ENCODE results near the gene SLBP. TPM values are rescaled to one million over a fixed set of nuclear protein-coding genes. Genes with fewer than 3 reads are reported as not detected.
A peak's percentile ranks its signal among the peaks of the same experiment; 100 is the strongest.

The SLBP gene
- polyA plus RNA-seq, 3 donors, result 39.6 to 63.7 (median 59.1) TPM

DNA sequence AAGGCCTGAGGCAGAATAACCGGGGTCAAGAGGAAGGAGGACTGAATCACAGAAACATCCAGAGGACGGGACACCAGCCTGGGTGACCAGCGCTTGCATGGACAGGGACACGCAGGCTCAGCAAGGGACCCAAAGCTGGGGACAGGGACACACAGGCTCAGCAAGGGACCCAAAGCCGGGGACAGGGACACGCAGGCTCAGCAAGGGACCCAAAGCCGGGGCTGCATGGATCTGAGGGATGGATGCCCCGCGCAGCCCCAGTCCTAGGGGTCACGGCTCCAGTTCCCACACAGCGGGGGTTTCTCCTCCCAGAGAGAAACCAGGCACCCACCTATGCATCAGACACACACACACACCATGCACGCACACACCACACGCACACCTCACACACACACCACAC lies 60.5 kb downstream of the SLBP start:
- no peaks in the 10 kb centered on the region for H3K27me3 ChIP-seq (ENCODE audit: control insufficient read depth in 2 of 2, insufficient read depth in 2 of 2, low read length in 2 of 2)
- TF ChIP-seq, protein P1, sequence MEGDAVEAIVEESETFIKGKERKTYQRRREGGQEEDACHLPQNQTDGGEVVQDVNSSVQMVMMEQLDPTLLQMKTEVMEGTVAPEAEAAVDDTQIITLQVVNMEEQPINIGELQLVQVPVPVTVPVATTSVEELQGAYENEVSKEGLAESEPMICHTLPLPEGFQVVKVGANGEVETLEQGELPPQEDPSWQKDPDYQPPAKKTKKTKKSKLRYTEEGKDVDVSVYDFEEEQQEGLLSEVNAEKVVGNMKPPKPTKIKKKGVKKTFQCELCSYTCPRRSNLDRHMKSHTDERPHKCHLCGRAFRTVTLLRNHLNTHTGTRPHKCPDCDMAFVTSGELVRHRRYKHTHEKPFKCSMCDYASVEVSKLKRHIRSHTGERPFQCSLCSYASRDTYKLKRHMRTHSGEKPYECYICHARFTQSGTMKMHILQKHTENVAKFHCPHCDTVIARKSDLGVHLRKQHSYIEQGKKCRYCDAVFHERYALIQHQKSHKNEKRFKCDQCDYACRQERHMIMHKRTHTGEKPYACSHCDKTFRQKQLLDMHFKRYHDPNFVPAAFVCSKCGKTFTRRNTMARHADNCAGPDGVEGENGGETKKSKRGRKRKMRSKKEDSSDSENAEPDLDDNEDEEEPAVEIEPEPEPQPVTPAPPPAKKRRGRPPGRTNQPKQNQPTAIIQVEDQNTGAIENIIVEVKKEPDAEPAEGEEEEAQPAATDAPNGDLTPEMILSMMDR (IDR thresholded peaks at IDR 0.05), result no peak
- no peaks in the 10 kb centered on the region for H3K79me2 ChIP-seq (ENCODE audit: insufficient read depth, low read length)
- Mint-ChIP-seq H3K4me3 (no peak overlapping the region), H3K27me3 (ENCODE audit: low read depth in 3 of 3) (peaks cover 0 to 5% (median 2%) of the 10 kb centered on the region in 3 donors), H3K9me3 (peaks cover 0 to 8% (median 3%) of the 10 kb centered on the region in 7 donors), H3K27ac (peak overlapping the region in 3 of 7 donors; percentile 37 to 68 (median 60)), H3K36me3 (peaks cover 0 to 7% of the 10 kb centered on the region in 2 donors), H3K4me1 (no peaks in the 10 kb centered on the region)
- no peaks in the 10 kb centered on the region for H4K20me1 ChIP-seq (ENCODE audit: insufficient read depth, low read length)
- no peaks in the 10 kb centered on the region for H3K9me3 ChIP-seq (replicated peaks in 1 of 2; ENCODE audit: control insufficient read depth in 1 of 2, insufficient read depth in 1 of 2, low read length in 2 of 2)
- DNase-seq, result no peak
- no peak overlapping the region for H3K27ac ChIP-seq (ENCODE audit: low read depth in 1 of 2, low read length in 2 of 2)
- WGBS (ENCODE audit: insufficient coverage), result 99% methylated on average over 12 of the region's 13 CpGs
- no peak overlapping the region for H3K4me3 ChIP-seq (replicated peaks in 1 of 3; ENCODE audit: low read depth in 2 of 3, low read length in 3 of 3)
- no peak overlapping the region for H3K9ac ChIP-seq (ENCODE audit: insufficient read depth, low read length, poor library complexity, severe bottlenecking)
- H3K4me1 ChIP-seq (ENCODE audit: control insufficient read depth in 1 of 2, insufficient read depth in 2 of 2, low read length in 2 of 2), result no peaks in the 10 kb centered on the region
- intact Hi-C loops (cut with micrococcal nuclease), result no loop called here
- H2AFZ ChIP-seq (ENCODE audit: insufficient read depth, low read depth, low read length, poor library complexity, severe bottlenecking), result no peak overlapping the region
- no peaks in the 10 kb centered on the region for H3K36me3 ChIP-seq (replicated peaks in 1 of 2; ENCODE audit: control insufficient read depth in 1 of 2, insufficient read depth in 2 of 2, low read length in 2 of 2)
- no peak overlapping the region for H3K4me2 ChIP-seq (replicated peaks; ENCODE audit: extremely low read depth, low read length, poor library complexity, severe bottlenecking)

DNA sequence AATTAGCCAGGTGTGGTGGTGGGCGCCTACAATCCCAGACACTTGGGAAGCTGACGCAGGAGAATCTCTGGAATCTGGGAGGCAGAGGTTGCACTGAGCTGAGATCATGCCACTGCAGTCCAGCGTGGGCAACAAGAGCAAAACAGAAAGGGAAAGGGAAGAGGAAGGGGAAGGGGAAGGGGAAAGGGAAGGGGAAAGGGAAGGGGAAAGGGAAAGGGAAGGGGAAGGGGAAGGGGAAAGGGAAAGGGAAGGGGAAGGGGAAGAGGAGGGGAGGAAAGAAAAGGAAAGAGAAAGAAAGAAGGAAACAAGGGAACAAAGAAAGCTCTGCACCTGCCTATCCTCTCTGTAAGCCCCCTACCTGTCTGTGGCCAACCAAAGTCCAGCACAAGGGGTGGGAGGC lies 63.2 kb downstream of the SLBP start:
- intact Hi-C loops (cut with micrococcal nuclease), result no loop called here
- Mint-ChIP-seq H3K9me3 (peaks cover 0 to 8% (median 2%) of the 10 kb centered on the region in 7 donors), H3K27ac (no peak overlapping the region), H3K27me3 (ENCODE audit: low read depth in 3 of 3) (peaks cover 0 to 5% (median 2%) of the 10 kb centered on the region in 3 donors), H3K4me3 (no peak overlapping the region), H3K36me3 (peaks cover 0 to 7% of the 10 kb centered on the region in 2 donors), H3K4me1 (no peaks in the 10 kb centered on the region)
- Histone ChIP-seq H3K4me2 (replicated peaks; ENCODE audit: extremely low read depth, low read length, poor library complexity, severe bottlenecking) (no peak overlapping the region), H3K4me1 (ENCODE audit: control insufficient read depth in 1 of 2, insufficient read depth in 2 of 2, low read length in 2 of 2) (no peaks in the 10 kb centered on the region), H4K20me1 (ENCODE audit: insufficient read depth, low read length) (no peaks in the 10 kb centered on the region), H3K27ac (ENCODE audit: low read depth in 1 of 2, low read length in 2 of 2) (no peak overlapping the region), H3K4me3 (replicated peaks in 1 of 3; ENCODE audit: low read depth in 2 of 3, low read length in 3 of 3) (no peak overlapping the region), H3K36me3 (replicated peaks in 1 of 2; ENCODE audit: control insufficient read depth in 1 of 2, insufficient read depth in 2 of 2, low read length in 2 of 2) (no peaks in the 10 kb centered on the region), H3K9me3 (replicated peaks in 1 of 2; ENCODE audit: control insufficient read depth in 1 of 2, insufficient read depth in 1 of 2, low read length in 2 of 2) (no peaks in the 10 kb centered on the region), H2AFZ (ENCODE audit: insufficient read depth, low read depth, low read length, poor library complexity, severe bottlenecking) (no peak overlapping the region), H3K9ac (ENCODE audit: insufficient read depth, low read length, poor library complexity, severe bottlenecking) (no peak overlapping the region), H3K79me2 (ENCODE audit: insufficient read depth, low read length) (no peaks in the 10 kb centered on the region), H3K27me3 (ENCODE audit: control insufficient read depth in 2 of 2, insufficient read depth in 2 of 2, low read length in 2 of 2) (no peaks in the 10 kb centered on the region)
- TF ChIP-seq, protein P1 (IDR thresholded peaks at IDR 0.05), result no peak
- 94% methylated on average over 2 of the region's 3 CpGs for WGBS (ENCODE audit: insufficient coverage)
- no peak for DNase-seq
